H9 (cell line): ENCODE results near the gene EDEM1. TPM values are rescaled to one million over a fixed set of nuclear protein-coding genes. Genes with fewer than 3 reads are reported as not detected.

Source experiments
- DNase-seq: peaks from one replicate; pipeline ENCODE4 v3.0.0-alpha.2; 2017
- H2AFZ ChIP-seq: one replicate; pipeline ENCODE4 v1.6.1; 2013; ENCODE audit warnings: mild to moderate bottlenecking, low read length, control low read depth, moderate library complexity
- H2AK5ac ChIP-seq: 2 replicates; pipeline ENCODE4 v1.6.1; 2013; ENCODE audit warnings: low read length, control low read depth, mixed read lengths; ENCODE audit not compliant: insufficient read length
- H2BK120ac ChIP-seq: one replicate; pipeline ENCODE4 v1.6.1; 2013; ENCODE audit warnings: low read depth, mild to moderate bottlenecking, low read length, control low read depth, inconsistent platforms; ENCODE audit not compliant: poor library complexity, severe bottlenecking
- H2BK12ac ChIP-seq: 2 replicates; pipeline ENCODE4 v1.6.1; 2013; ENCODE audit warnings: low read length, control low read depth, mixed read lengths, low read depth; ENCODE audit not compliant: insufficient read length
- H2BK15ac ChIP-seq: 2 replicates; pipeline ENCODE4 v1.6.1; 2013; ENCODE audit warnings: low read depth, low read length, control low read depth
- H2BK20ac ChIP-seq: one replicate; pipeline ENCODE4 v1.6.1; 2013; ENCODE audit warnings: low read depth, mild to moderate bottlenecking, low read length, control low read depth, inconsistent platforms; ENCODE audit not compliant: poor library complexity, severe bottlenecking
- H2BK5ac ChIP-seq: 2 replicates; pipeline ENCODE4 v1.6.1; 2013; ENCODE audit warnings: low read length, control low read depth, mixed read lengths; ENCODE audit not compliant: insufficient read length
- H3K14ac ChIP-seq: 2 replicates; pipeline ENCODE4 v1.6.1; 2013; ENCODE audit warnings: low read length, control low read depth; ENCODE audit not compliant: insufficient read depth
- H3K18ac ChIP-seq: 2 replicates; pipeline ENCODE4 v1.6.1; 2013; ENCODE audit warnings: low read depth, mild to moderate bottlenecking, mixed read lengths, low read length, control low read depth; ENCODE audit not compliant: insufficient read length
- H3K23ac ChIP-seq: 2 replicates; pipeline ENCODE4 v1.6.1; 2013; ENCODE audit warnings: low read length, control low read depth, mixed read lengths, low read depth; ENCODE audit not compliant: insufficient read length
- H3K23me2 ChIP-seq: 2 replicates; pipeline ENCODE4 v1.6.1; 2013; ENCODE audit warnings: low read depth, mild to moderate bottlenecking, mixed read lengths, low read length, control low read depth; ENCODE audit not compliant: insufficient read length, poor library complexity, severe bottlenecking
- H3K27ac ChIP-seq: 2 replicates; pipeline ENCODE4 v1.5.1; 2013; ENCODE audit warnings: low read length, control low read depth, mixed read lengths, low read depth; ENCODE audit not compliant: insufficient read length
- H3K27me3 ChIP-seq: 2 replicates; pipeline ENCODE4 v1.6.1; 2013; ENCODE audit warnings: low read length, control low read depth, inconsistent platforms; ENCODE audit not compliant: insufficient read depth
- H3K4ac ChIP-seq: 2 replicates; pipeline ENCODE4 v1.6.1; 2013; ENCODE audit warnings: low read depth, mild to moderate bottlenecking, control low read depth, inconsistent platforms, low read length, moderate library complexity
- H3K4me1 ChIP-seq: 2 replicates; pipeline ENCODE4 v1.6.1; 2013; ENCODE audit warnings: low read length, control low read depth, inconsistent platforms; ENCODE audit not compliant: insufficient read depth
- H3K4me2 ChIP-seq: 2 replicates; pipeline ENCODE4 v1.6.1; 2013; ENCODE audit warnings: low read length, control low read depth, mixed read lengths; ENCODE audit not compliant: insufficient read length, insufficient read depth
- H3K56ac ChIP-seq: 2 replicates; pipeline ENCODE4 v1.6.1; 2013; ENCODE audit warnings: low read depth, mild to moderate bottlenecking, mixed read lengths, low read length, control low read depth; ENCODE audit not compliant: insufficient read length
- H3K79me1 ChIP-seq: 2 replicates; pipeline ENCODE4 v1.6.1; 2013; ENCODE audit warnings: low read depth, mild to moderate bottlenecking, moderate library complexity, low read length, control low read depth, inconsistent platforms; ENCODE audit not compliant: insufficient read depth, poor library complexity, severe bottlenecking
- H3K79me2 ChIP-seq: 2 replicates; pipeline ENCODE4 v1.6.1; 2013; ENCODE audit warnings: low read length, control low read depth, inconsistent platforms; ENCODE audit not compliant: insufficient read depth
- H3K9ac ChIP-seq: 2 replicates; pipeline ENCODE4 v1.6.1; 2013; ENCODE audit warnings: low read length, control low read depth, mixed read lengths; ENCODE audit not compliant: insufficient read length; ENCODE audit errors: extremely low read depth
- H3K9me3 ChIP-seq: one replicate; pipeline ENCODE4 v1.6.1; 2013; ENCODE audit warnings: low read depth, low read length, inconsistent platforms; ENCODE audit not compliant: control insufficient read depth
- H3T11ph ChIP-seq: one replicate; pipeline ENCODE4 v1.6.1; 2013; ENCODE audit warnings: mild to moderate bottlenecking, low read length, control low read depth, inconsistent platforms
- H4K20me1 ChIP-seq: one replicate; pipeline ENCODE4 v1.6.1; 2013; ENCODE audit not compliant: control insufficient read depth, insufficient read length, insufficient read depth
- H4K5ac ChIP-seq: 2 replicates; pipeline ENCODE4 v1.6.1; 2013; ENCODE audit warnings: low read depth, mild to moderate bottlenecking, mixed read lengths, low read length, control low read depth; ENCODE audit not compliant: insufficient read length
- H4K8ac ChIP-seq: replicated peaks from 2 replicates; pipeline ENCODE4 v1.6.1; 2013; ENCODE audit warnings: low read length, control low read depth, mixed read lengths, low read depth; ENCODE audit not compliant: insufficient read length
- H4K91ac ChIP-seq: 2 replicates; pipeline ENCODE4 v1.6.1; 2013; ENCODE audit warnings: low read depth, mild to moderate bottlenecking, moderate library complexity, mixed read lengths, low read length, control low read depth; ENCODE audit not compliant: insufficient read length
- H3K27ac Mint-ChIP-seq, 3 experiments: 2 replicates in 2 of 3; 3 replicates in 1 of 3; pipeline ENCODE4 v1.8.0; 2020 to 2021; ENCODE audit warnings: mixed read lengths in 3 of 3, mild to moderate bottlenecking in 1 of 3, moderate library complexity in 1 of 3
- H3K27me3 Mint-ChIP-seq: 2 replicates; pipeline ENCODE4 v1.8.0; 2021; ENCODE audit warnings: low read depth, mild to moderate bottlenecking, moderate library complexity, mixed read lengths
- H3K36me3 Mint-ChIP-seq, 3 experiments: 2 replicates in 2 of 3; 3 replicates in 1 of 3; pipeline ENCODE4 v1.8.0; 2020 to 2021; ENCODE audit warnings: low read depth in 3 of 3, mixed read lengths in 3 of 3; ENCODE audit not compliant: insufficient read depth in 1 of 3
- H3K4me1 Mint-ChIP-seq, 2 experiments: 2 replicates each; pipeline ENCODE4 v1.8.0; 2020; ENCODE audit warnings: mixed read lengths in 2 of 2
- H3K4me3 Mint-ChIP-seq, 2 experiments: 2 replicates in 1 of 2; 3 replicates in 1 of 2; pipeline ENCODE4 v1.8.0; 2020 to 2021; ENCODE audit warnings: mild to moderate bottlenecking in 2 of 2, mixed read lengths in 2 of 2, moderate library complexity in 1 of 2
- H3K9me3 Mint-ChIP-seq, 2 experiments: 2 replicates in 1 of 2; 3 replicates in 1 of 2; pipeline ENCODE4 v1.8.0; 2020; ENCODE audit warnings: mild to moderate bottlenecking in 2 of 2, mixed read lengths in 2 of 2, moderate library complexity in 1 of 2
- WGBS: extraction: QIAGEN DNeasy Blood & Tissue Kit; methylation state at CpG from one replicate; pipeline ENCODE4 v1.1.7; 2013; ENCODE audit warnings: missing lambda C conversion rate, low lambda C conversion rate, mixed read lengths; ENCODE audit not compliant: insufficient read length; ENCODE audit errors: extremely low coverage; 5-methylcytosine and 5-hydroxymethylcytosine counted together
- total RNA-seq: library from RNA; stranded (reverse); gene quantifications from 2 replicates; pipeline ENCODE4 v1.2.1, GENCODE V29; 2021
- TF ChIP-seq, protein P1 (sequence below): fragments of 200-600 bp; sonication (generic); conservative IDR thresholded peaks from 3 replicates; pipeline ENCODE4 v1.8.0; 2021; ENCODE audit warnings: antibody characterized with exemption, mild to moderate bottlenecking

Gene EDEM1
- total RNA-seq, 1 experiment from 2014 or later = 11.7 TPM

DNA sequence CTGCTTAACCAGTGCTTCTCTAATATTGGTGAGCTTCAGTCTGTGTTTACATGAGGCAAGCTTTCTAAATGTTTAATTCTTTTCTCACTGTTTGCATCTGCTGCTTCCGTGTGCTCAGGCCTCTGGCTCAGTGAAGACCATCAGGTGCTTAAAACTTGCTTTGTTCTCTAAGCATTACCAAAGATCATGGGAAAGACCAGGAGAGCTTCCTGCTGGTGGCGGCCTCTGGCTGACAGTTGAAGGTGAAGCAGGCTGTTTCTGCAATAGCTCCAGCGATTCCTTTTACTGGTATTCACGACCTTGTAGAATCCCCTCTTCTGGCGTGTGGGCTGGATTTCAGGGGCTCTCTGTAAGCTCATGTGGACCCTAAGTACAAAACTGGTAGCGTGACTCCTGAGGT lies 45.1 kb downstream of the EDEM1 start:
- Histone ChIP-seq H3K56ac (no peak overlapping the region), H4K8ac (no peak overlapping the region), H3K9me3 (no peaks in the 10 kb centered on the region), H4K20me1 (no peaks in the 10 kb centered on the region), H2AFZ (no peak overlapping the region), H2BK15ac (no peak overlapping the region), H3K4me2 (no peak overlapping the region), H3K14ac (no peak overlapping the region), H3K9ac (no peak overlapping the region), H3K27ac (no peak overlapping the region), H2BK20ac (no peak overlapping the region), H3K27me3 (no peaks in the 10 kb centered on the region), H3K4ac (no peak overlapping the region), H2BK12ac (no peak overlapping the region), H3K79me2 (no peaks in the 10 kb centered on the region), H2BK120ac (no peak overlapping the region), H3K4me1 (no peaks in the 10 kb centered on the region; the same call in 1 of the 2 replicates), H4K91ac (no peak overlapping the region), H3K23me2 (no peaks in the 10 kb centered on the region), H2AK5ac (no peak overlapping the region), H3K79me1 (no peaks in the 10 kb centered on the region), H3T11ph (no peak overlapping the region), H3K23ac (no peak overlapping the region), H2BK5ac (no peak overlapping the region), H3K18ac (no peak overlapping the region), H4K5ac (no peak overlapping the region)
- H3K4me3 Mint-ChIP-seq = no peak overlapping the region
- TF ChIP-seq, protein P1, sequence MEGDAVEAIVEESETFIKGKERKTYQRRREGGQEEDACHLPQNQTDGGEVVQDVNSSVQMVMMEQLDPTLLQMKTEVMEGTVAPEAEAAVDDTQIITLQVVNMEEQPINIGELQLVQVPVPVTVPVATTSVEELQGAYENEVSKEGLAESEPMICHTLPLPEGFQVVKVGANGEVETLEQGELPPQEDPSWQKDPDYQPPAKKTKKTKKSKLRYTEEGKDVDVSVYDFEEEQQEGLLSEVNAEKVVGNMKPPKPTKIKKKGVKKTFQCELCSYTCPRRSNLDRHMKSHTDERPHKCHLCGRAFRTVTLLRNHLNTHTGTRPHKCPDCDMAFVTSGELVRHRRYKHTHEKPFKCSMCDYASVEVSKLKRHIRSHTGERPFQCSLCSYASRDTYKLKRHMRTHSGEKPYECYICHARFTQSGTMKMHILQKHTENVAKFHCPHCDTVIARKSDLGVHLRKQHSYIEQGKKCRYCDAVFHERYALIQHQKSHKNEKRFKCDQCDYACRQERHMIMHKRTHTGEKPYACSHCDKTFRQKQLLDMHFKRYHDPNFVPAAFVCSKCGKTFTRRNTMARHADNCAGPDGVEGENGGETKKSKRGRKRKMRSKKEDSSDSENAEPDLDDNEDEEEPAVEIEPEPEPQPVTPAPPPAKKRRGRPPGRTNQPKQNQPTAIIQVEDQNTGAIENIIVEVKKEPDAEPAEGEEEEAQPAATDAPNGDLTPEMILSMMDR = peak; percentile 61
- no CpG with 5 or more reads among the region's 6 CpGs for WGBS
- peak; percentile 68 for DNase-seq
- peaks cover 3% of the 10 kb centered on the region for H3K27me3 Mint-ChIP-seq
- H3K27ac Mint-ChIP-seq = peak overlapping the region in 1 of 3 experiments; percentile 27; a peak in 1 of 7 replicates
- no peaks in the 10 kb centered on the region for H3K36me3 Mint-ChIP-seq
- no peaks in the 10 kb centered on the region for H3K9me3 Mint-ChIP-seq
- H3K4me1 Mint-ChIP-seq = peaks cover 5 to 8% of the 10 kb centered on the region in 2 experiments
